A673 (cell line): Measurements from ENCODE around the gene PACRG.

Experiments used
- CTCF ChIP-seq: fragments of 300-800, 200-600 bp; sonication (generic); conservative IDR thresholded peaks from 2 replicates; pipeline ENCODE4 v1.5.1; 2017; ENCODE audit warnings: low read depth, mild to moderate bottlenecking, antibody characterized with exemption, low read length, moderate library complexity, mixed read lengths
- EZH2 ChIP-seq: fragments of 200-600 bp; sonication (generic); IDR thresholded peaks from 2 replicates; pipeline ENCODE4 v1.6.1; 2017; ENCODE audit warnings: borderline replicate concordance, low read depth, mild to moderate bottlenecking, mixed read lengths, antibody characterized with exemption, low read length; ENCODE audit not compliant: poor library complexity, severe bottlenecking

GRCh38 chr6:163100259-163100658, 372.5 kb downstream of the PACRG start:
- TF ChIP-seq CTCF (no peak), EZH2 (no peak)
